GM11168 (cell line): ENCODE results near the gene BHLHE40.

ENCODE experiments used
- in situ Hi-C: fragments of 300-500 bp; cut with MboI; formaldehyde crosslinking; loops from one replicate; pipeline ENCODE4 v1.12.0; 2022; ENCODE audit warnings: low sequenced_read_pairs; ENCODE audit not compliant: unreplicated experiment

The BHLHE40 gene

GRCh38 chr3:5014391-5014790, 35.2 kb downstream of the BHLHE40 start:
- in situ Hi-C loops: no loop called here

DNA sequence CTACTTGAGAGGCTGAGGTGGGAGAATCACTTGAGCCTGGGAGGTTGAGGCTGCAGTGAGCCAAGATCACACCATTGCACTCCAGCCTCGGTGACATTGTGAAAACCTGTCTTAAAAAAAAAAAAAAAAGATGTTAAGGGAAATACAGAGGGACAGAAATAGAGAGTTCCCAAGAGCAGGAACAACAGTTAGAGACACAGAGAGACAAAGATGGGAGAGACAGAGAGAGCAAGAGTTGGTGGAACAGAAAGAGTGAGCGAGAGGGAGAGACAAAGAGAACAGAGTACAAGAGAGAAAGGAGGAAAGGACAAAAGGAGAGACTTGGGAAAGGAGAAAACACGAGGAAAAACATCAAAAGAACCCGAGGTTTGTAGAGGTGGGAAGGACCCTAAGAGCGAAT, 35.8 kb downstream of the BHLHE40 start:
- in situ Hi-C loops: no loop called here

- in situ Hi-C loops: no loop called here
Measured at GRCh38 chr3:5016211-5017161, 37.2 kb downstream of the BHLHE40 start.

- in situ Hi-C loops: no loop called here
Measured at GRCh38 chr3:5017925-5018531, 38.8 kb downstream of the BHLHE40 start.

DNA sequence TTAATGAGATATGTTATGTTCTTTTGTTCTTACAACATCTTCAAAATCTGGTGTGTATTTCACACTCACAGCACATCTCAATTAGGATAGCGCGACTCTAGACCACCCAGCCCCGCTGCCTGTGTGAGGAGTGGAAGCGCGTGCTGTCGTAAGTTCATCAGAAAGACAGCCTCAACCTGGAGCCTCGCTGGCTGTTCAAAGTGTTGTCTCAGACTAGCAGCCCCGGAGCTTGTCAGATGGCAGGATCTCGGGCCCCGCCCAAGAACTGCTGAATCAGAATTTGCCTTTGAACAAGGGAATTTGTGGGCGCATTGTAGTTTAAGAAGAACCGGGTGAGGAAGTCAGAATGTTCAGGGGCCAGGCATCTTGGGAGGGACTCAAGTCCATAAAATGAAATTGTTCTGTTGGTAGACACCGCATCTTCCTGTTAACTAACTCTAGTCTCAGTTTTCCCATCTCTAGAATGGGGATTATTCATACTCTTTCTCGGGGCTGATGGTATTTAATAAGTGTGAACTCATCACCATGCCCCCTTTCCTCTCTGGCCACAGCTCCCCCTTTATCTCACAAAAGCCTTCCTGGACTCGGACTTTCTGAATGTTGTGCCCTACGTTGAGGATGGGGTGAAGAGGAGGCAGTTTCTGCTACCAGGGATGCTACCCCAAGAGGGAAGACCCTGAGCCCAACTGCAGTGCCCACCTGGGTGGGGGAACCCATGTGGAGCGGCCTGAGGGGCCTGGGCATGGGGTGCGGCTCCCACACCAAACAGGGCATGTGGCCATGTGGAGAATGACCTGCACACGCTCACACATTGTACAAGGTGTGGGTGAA, 40.4 kb downstream of the BHLHE40 start:
- in situ Hi-C loops: no loop called here

GRCh38 chr3:5020242-5020722, 41.0 kb downstream of the BHLHE40 start:
- in situ Hi-C loops: no loop called here

DNA sequence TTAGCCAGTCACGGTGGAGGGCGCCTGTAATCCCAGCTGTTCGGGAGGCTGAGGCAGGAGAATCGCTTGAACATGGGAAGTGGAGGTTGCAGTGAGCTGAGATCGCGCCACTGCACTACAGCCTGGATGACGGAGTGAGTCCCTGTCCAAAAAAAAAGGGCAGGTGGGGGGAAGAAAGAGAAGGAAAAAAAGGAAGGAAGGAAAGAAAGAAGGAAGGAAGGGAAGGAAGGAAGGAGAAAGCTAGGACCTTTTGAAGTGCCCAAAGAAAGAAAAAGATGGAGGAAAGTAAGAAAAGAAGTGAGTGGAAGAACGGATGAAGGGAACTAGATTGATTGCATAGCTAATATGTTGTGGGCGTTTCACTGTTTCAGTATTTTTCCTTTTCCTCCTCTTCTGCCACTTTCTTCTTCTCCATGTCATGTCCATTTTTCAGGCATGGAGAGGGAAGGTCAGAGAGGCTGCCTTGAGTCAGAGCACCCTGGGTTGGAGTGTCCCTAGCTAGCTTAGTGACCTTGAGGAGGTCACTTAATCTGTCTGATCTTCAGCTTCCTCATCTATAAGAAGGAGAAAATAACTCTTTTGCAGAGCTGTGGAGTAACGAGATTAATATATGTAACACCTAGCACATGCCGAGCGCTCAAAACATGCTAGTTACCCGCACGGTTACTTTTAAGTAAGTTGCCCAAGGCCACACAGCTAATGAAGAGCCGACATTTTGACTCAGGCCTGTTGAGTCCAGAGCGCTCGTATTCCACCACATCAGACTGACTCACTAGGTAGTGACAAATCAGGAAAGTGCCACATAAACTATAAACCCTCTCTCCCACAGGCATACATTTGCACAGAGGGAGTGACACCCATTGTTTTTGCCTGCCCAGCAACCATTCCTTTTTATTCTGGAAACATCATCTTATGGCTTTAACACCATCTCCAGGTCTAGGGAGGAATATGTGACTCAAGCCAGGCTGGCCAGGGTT, 42.2 kb downstream of the BHLHE40 start:
- in situ Hi-C loops: no loop called here

GRCh38 chr3:5022187-5022965, 43.1 kb downstream of the BHLHE40 start:
- in situ Hi-C loops: no loop called here

DNA sequence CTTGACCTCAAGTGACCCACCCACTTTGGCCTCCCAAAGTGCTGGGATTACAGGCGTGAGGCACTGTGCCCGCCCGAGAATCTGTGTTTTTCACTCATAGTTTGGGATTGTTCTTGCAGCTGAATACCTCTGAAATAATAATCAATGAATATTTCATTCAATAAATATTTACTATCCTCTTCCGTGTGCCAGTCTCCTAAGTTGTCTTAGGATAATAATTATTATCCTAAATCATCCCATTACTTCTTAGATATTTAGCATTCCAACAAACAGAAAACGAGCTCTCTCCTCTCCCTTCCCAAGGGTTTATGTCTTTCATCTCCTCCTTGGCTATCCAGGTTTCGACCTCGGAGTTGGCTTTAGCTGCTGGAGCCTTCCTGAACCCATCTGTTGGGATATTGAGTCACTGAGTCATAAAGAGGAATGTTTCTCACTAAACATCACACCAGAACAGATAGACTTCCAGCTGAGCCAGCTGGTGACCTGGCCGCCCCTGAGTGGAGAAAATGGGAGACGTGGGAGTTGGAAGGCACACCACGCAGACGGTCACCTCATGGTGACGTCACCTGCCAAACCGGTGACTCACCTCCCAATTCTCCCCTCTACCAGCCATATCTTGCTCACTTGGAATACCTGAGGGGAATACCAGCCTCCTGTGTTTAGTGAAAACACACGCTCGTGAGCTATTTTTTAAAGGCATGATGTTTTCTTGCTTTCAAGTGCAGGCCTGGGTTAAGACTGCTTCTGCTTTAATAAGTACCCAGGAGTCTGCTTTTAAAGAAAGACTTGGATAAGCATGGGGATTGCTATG, 43.9 kb downstream of the BHLHE40 start:
- in situ Hi-C loops: no loop called here

DNA sequence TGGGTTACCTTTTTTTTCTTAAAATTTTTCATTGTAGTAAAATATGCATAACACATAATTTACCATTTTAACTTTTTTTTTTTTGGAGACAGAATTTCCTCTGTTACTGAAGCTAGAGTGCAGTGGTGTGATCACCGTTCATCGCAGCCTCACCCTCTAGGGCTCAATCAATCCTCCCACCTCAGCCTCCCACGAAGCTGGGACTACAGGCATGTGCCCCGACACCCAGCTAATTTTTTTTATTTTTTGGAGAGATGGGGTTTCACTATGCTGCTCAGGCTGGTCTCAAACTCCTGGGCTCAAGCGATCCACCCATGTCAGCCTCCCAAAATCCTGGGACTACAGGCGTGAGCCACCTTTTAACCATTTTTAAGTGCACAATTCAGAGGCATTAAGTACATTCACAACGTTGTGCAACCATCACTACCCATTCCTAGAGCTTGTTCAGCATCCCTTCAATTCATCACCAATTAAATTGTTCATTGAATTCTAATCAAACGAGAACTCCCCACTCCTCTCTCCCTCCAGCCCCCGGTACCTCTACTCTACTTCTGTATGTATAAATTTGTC, 44.6 kb downstream of the BHLHE40 start:
- in situ Hi-C loops: no loop called here

- in situ Hi-C loops: no loop called here
Measured at GRCh38 chr3:5026046-5026362, 46.8 kb downstream of the BHLHE40 start.

GRCh38 chr3:5029715-5030114, 50.5 kb downstream of the BHLHE40 start:
- in situ Hi-C loops: no loop called here

DNA sequence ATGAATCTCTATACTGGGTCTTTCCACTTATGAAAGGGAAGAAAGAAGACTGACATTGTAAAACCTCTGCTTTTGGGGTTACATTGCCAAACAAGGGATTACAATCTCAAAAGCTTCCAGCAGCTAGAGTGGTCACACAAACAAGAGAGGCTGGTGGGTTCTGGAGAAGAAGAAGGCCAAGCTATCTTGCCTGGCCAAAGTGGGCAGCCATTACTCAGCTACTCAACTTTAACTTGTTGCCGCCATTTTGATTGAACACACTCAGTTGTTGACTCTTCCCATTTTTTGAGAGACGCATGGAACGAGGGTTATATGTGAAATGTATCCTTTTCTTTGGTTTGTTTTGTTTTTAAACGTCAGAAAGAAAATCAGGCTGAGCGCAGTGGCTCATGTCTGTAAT, 50.9 kb downstream of the BHLHE40 start:
- in situ Hi-C loops: no loop called here

DNA sequence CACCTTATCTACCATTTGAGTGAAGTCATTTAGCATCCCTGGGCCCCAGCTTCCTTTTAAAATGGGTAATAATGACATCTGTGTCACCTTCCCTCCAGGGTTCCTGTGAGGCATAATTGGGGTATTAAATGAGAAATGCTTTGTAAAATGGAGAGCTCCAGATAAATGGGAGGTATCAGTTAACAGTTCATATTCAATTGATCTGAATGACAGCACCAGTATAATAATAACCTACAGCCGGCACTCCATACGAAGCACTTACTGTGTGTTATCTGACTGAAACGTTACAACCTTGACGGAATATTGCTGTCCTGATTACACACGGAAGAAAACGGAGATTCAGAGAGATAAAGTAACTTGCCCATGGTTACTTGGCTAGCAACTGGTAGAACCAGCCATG, 53.6 kb downstream of the BHLHE40 start:
- in situ Hi-C loops: no loop called here
